GM13977 (cell line): ENCODE measurements around the gene MEX3D.
"Not testable (repeated sequence)": the region's sequence is repeated elsewhere in the genome, so short reads cannot be mapped to it uniquely, and the experiment has no call there.

ENCODE experiments used
- DNase-seq: peaks from one replicate; pipeline ENCODE4 v3.0.0; 2012; ENCODE audit warnings: low spot score
- CTCF ChIP-seq: IDR thresholded peaks from 2 replicates; pipeline ENCODE4 v1.5.1; 2012; ENCODE audit warnings: mild to moderate bottlenecking, control low read depth; ENCODE audit not compliant: insufficient read depth; ENCODE audit errors: extremely low read depth, missing control alignments
- in situ Hi-C: fragments of 300-500 bp; cut with MboI; formaldehyde crosslinking; loops from one replicate; pipeline ENCODE4 v1.12.0; 2022; ENCODE audit warnings: low sequenced_read_pairs, low pct_unique_long_range_greater_than_20kb, mixed read lengths, inconsistent platforms; ENCODE audit not compliant: unreplicated experiment

MEX3D gene

DNA sequence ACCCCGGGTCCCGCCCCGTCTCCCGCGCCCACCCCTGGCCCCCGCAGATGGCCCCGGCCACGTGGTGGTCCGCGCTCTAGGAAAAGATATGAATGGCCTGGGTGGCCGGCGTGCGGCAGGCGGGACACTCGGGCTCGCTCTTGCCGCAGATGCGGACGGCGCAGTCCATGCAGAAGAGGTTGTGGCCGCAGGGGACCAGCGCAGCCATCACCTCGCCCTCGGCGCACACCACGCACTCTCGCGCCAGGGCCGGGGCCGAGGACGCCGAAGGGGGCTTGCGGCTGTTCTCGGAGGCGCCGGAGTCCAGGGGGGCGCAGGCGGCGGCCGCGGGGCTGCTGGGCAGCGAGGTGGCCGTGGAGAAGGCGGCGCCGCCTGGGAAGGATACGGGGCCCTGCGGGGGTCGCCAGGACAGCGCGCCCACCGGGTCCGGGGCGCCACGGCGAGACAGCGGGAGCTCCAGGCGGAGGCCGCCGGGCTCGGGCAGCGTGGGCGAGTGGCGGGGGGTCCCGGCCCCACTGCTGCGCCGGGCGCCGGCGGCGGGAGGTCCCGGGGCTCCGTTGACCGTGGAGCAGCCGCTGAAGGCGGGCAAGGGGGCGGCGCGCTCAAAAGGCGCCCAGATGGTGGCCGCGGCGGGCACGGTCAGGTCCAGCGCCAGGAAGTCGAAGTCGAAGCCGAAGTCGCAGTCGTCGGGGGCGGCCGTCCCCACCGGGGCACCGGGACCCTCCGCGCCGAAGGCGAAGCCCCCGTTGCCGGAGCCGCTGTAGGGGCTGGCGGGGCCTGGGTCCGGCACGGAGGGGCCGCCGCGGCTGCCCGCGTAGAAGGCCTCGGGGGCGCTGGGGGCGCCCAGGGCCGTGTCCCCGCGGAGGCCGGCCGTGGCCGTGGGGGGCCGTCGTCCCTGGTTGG, 12.4 kb downstream of the MEX3D start:
- TF ChIP-seq CTCF: no peak
- DNase-seq: no peak
- in situ Hi-C loops: no loop called here

GRCh38 chr19:1554968-1555367, 13.2 kb downstream of the MEX3D start:
- in situ Hi-C loops: no loop called here
- no peak for TF ChIP-seq CTCF

GRCh38 chr19:1553415-1553814, 14.7 kb downstream of the MEX3D start:
- DNase-seq: no peak
- TF ChIP-seq CTCF: no peak
- in situ Hi-C loops: no loop called here

More at GRCh38 chr19:1554968-1555367, 13.2 kb downstream of the MEX3D start:
- DNase-seq: no peak

- no peak for DNase-seq
- in situ Hi-C loops: no loop called here
- TF ChIP-seq CTCF: no peak
Measured at GRCh38 chr19:1551068-1552040, 16.8 kb downstream of the MEX3D start.

GRCh38 chr19:1549332-1549945, 18.7 kb downstream of the MEX3D start:
- in situ Hi-C loops: loop anchor here (10.0 kb wide), 1 partner anchor 225 kb away; no protein-coding TSS in a partner anchor
- no peak for TF ChIP-seq CTCF

DNA sequence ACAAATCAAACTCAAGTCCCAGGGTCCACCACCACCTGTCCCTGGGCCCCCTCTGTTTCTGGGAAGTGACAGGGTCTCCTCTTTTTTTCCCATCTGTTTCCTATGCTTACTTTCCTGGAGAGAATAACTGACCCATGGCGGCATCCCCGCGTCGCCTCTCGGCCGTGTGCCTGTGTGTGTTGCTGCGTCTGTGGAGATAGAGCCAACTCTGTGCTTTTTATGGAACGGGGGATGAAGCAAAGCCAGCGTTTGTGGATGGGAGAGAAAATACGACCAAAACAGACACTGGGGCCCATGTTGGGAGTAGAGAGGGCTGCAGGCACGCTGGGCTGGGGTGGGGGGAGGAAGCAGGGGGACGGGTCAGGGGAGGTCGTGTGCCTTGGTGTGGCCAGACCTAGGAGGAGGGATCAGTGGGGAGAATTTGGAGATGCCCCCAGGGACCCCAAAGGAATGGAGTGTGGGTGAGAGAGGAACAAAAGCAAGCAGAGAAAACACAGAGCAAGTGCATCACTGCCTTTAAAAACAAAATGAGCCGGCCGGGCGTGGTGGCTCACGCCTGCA, 27.7 kb downstream of the MEX3D start:
- in situ Hi-C loops: loop anchor here (10.0 kb wide), 1 partner anchor 234 kb away; no protein-coding TSS in a partner anchor
- no peak for TF ChIP-seq CTCF
- DNase-seq: no peak

More at GRCh38 chr19:1549332-1549945, 18.7 kb downstream of the MEX3D start:
- DNase-seq: no peak

DNA sequence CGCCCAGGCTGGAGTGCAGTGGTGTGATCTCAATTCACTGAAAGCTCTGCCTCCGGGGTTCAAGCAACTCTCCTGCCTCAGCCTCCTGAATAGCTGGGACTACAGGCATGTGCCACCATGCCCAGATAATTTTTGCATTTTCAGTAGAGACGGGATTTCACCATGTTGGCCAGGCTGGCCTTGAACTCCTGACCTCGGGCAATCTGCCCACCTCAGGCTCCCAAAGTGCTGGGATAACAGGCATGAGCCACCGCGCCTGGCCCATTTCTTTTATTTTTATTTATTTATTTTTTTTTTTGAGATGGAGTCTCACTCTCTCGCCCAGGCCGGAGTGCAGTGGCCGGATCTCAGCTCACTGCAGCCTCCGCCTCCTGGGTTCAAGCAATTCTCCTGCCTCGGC, 28.4 kb downstream of the MEX3D start:
- in situ Hi-C loops: loop anchor here (10.0 kb wide), 1 partner anchor 235 kb away; no protein-coding TSS in a partner anchor
- not testable (repeated sequence) for DNase-seq
